SIG-M5 treated with dmso at 0.1 percent for 504 hours (cell line): ENCODE results near the gene SUSD3.
A peak's percentile ranks its signal among the peaks of the same experiment; 100 is the strongest.

Source experiments
- DNase-seq: peaks from one replicate; lab custom pipeline; 2025; ENCODE audit not compliant: unreplicated experiment; lab: John Stamatoyannopoulos, UW

The SUSD3 gene

DNA sequence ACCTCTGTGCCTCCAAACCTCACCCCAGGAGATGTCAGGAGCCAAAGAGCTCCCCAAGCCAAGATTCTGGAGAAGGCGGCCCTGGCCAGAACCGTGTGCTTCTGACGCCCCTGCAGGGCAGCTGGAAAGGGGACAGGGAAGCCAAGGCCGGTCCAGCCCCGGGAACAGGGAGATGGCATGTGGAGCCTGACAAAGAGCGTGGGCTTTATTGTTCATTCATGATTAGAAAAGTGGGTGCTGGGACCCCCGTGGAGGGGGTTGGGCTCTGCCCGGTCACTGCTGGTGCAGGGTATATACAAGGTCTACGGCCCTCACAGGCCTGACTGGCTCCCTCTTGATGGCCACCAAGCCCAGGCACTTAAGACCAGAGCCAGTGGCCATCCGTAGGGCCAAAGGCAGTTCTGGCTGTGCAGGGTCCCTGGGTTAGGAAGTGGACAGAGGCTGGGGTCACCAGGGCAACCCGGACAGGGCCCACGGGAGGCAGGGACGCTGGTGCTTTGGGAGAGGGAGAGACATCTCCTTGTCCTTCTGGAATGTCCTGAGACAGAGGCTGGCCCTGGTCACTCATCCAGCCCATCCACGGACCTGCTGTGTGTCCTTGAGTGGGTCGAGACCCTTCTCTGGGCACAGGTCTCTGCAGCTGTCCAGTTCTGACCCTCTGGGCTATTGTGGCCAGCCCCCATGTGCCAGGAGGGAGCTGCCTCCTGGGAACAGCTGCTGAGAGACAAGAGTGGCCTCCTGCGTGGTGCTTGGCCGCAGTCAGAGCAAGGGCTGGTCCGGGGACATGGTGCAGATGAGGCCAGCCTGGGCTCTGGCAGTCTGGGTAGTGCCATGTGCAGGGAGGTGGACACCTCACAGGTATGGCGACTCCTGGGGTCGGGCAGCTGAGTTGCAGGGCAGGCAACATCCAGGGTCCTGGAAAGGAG lies 63.1 kb downstream of the SUSD3 start:
- no peak for DNase-seq

DNA sequence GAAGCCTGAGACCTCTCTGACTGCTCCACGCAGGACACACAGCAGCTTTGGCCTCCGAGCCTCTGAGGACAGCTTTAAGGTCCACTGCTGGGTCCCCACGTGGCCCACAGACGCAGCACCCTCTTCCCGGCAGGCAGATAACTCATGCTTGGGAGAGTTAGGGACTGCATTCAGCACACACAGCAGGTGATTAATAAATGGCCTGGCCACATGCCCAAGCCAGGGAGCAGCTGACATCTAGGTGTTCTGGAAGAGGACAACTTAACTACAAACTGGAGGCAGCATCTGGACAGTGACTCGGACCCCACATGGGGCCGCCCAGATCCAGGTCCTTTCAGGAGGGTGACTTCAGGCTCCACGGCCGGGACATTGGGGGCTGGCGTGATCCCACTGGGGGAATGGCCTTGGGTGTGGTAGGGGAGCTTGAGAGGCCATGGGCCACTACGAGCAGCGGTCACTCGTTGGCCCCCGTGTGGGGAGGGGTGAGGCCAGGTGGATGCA lies 64.3 kb downstream of the SUSD3 start:
- no peak for DNase-seq

- DNase-seq = no peak
Observed at GRCh38 chr9:93123561-93124283, 65.2 kb downstream of the SUSD3 start.

GRCh38 chr9:93124793-93125192 lies 66.3 kb downstream of the SUSD3 start:
- DNase-seq = no peak

DNA sequence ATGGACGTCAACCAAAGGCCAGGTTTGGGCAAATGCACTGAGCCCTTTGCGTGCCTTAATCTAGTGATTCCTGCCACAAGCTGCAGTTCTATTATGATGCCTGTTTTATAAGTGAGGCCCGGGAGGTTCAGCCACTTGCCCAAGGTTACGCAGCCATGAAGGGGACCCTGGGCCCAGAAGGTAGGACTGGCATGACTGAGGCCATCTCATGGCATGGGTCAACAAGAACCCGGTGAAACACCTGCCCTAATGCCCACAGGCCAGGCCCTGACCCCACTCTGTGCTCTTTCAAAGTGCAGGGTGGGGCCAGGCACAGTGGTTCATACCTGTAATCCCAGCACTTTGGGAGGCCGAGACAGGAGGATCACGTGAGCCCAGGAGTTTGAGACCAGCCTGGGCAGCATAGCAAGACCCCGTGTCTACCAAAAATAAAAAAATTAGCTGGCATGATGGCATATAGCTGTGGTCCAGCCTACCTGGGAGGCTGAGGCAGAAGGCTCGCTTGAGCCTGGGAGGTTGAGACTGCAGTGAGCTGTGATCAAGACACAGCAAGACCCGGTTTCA lies 66.9 kb downstream of the SUSD3 start:
- DNase-seq = no peak

DNA sequence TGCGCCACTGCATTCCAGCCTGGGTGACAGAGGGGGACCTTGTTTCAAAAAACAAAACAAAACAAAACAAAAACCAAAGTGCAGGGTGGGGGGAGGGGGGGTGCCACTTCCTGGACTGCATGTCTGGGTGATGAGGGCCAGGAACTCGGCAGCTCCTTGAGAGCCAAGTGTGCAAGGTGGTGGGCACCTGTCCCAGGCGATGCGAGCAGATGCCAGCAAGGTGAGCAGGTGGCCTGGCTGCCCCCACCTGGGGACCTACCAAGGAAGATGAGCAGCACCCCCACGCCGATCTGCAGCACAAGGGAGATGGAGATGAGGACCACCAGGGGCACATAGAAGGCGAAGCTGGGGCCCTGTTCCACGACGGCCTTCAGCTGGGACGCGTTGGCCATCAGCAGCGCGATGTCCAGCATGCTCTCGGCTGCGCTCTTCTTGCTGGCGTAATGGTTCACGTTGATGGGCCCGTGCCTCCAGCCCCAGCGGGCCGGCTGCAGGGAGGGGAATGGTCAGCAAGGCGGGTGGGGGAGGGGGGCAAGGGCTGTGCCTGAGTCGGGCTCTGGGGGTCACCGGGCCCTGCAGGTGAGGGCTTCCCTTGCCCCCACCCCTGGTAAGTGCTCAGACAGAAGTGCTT lies 67.8 kb downstream of the SUSD3 start:
- no peak for DNase-seq

DNA sequence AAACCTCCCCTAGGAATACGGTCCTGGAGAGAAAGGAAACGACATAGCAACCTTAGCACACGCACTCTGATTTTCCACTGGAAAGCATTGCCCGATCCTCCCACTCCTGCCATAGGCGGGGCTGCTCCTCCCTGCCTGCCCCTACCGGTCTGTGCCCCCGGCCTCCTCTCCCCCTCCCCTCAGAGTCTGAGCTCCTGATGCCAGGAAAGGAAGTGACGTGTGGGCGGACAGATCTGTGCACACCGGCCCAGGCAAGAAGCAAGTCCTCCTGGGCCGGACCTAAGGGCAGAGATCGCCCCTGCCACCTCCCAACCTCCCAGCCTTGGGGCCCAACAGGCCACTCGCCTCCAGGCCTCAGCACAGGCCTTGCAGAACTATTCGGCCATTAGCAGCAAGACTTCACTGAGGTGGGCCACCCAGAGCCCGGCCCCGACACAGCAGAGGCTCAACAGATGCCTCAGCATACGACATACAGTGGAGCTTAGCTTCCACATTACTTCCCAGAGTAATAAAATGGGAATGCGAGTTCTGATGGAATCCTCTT lies 68.4 kb downstream of the SUSD3 start:
- DNase-seq = no peak

- DNase-seq = no peak
Observed at GRCh38 chr9:93127395-93127911, 69.0 kb downstream of the SUSD3 start.

- no peak for DNase-seq
Observed at GRCh38 chr9:93128011-93128714, 69.7 kb downstream of the SUSD3 start.

DNA sequence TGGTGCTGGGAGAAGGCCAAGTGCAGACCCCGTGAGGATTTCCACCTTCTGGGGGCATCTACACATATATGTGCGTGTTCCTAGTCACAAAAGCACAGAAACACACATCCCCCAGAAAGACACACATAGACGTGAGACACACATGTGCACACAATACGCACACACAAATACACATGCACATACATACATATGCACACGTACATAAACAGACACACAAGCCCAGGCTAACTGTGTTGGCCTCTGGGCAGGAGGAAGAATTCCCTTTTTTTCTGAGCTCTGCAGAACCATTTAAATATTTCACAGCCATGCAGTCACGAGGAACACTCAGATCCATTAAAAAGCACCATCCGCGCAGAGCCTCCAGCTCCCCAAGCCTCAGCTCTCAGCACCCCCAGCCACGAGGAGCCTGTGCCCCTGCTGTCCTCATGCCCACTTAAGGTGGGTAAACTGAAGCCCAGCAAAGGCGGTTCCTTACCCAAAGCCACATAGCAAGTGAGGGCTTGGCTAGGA lies 70.3 kb downstream of the SUSD3 start:
- no peak for DNase-seq

- no peak for DNase-seq
Observed at GRCh38 chr9:93129286-93129685, 70.8 kb downstream of the SUSD3 start.

- DNase-seq = no peak
Observed at GRCh38 chr9:93129691-93130500, 71.4 kb downstream of the SUSD3 start.

GRCh38 chr9:93130861-93131481 lies 72.5 kb downstream of the SUSD3 start:
- DNase-seq = no peak

DNA sequence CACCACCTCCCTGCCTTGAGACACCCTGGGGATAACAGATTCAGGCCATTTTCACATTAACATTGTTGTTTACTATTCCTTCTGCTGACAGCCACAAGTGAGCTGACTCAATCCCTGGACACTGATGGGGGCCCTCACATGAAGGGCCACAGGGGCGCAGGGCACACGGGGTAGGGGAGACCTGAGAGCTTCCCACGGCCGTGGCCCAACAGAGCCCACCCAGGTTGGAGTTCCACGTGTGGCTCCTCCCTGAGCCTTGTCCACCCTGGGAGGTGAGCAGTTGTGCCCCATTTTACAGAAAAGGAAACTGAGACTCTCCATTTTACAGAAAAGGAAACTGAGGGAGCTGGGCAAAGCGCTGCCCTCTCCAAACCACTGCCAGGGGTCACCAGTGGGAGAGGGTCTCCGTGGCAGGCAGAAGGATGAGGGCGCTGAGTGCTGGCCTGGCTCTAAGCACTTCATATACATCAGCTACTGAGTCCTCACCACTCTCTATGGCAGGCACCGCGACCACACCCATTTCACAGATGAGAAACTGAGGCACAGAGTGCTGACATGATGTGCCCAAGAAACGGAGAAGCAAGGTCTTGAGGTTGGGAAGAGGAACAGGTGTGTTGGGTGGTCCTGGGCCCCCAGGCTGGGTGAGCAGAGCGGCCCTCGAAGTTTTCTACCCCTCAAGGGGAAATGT lies 73.2 kb downstream of the SUSD3 start:
- no peak for DNase-seq

DNA sequence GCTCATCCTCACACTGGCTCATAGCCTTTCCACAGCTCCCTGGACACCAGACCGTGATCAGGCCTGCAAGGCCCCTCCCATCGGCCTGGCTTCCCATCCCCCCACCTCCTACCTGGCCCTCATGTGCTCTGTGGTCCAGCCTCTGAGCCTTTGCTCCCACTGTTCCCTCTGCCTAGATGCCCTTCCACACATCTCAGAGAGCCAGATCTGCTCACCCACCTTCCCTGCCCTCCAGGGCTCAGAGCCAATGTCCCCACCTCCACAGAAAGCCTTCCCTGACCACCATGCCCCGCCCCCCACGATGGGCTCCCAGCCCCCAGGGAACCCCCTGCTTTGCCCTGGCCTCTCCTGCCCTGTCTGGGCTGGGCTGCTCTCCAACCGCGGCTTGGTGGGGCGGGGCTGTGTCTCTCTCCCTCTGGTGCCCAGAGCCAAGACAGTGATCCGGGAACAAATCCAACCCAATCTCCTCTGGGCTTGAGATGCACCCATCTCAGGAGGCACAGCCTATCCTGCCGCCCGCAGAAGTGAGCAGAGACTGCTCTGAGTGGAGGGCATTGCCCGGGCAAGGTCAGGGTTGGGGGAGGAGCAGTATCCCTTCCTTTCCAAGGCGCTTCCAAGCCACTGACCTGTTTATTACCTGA lies 73.9 kb downstream of the SUSD3 start:
- DNase-seq = no peak

DNA sequence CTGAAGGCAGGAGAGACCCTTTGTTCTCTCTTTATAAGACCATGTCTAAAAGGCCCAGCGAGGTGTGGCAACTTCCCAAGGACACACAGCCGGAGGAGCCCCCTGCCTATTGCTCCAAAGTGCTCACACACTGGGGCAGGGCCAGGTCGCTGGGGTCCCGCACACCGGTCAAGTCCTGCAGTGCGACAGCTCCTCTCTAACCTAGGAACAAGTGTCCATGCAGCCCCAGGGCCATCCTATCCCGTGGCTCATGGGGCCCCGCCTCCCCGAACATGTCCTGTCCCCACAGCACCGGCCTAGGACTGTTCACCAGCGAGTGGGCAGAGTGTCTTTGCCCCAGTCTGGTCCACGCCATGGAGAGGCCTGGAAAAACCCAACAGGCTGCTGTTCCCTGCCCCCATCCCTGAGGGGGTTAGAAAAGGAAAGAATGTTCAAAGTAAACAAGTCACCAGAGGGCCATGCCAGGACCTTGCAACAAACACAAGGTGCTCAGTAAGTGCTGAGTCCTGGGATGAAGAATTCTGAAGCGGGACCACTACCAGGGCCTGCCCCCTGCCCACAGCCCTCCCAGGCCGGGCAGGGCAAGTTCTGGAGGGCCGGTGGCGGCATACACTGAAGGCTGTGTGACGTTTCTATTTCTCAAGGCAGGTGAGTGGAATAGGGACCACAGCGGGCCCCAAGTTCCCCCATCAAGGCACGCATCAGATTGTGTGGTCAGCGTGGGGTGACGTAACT lies 74.6 kb downstream of the SUSD3 start:
- DNase-seq = peak; percentile 56

DNA sequence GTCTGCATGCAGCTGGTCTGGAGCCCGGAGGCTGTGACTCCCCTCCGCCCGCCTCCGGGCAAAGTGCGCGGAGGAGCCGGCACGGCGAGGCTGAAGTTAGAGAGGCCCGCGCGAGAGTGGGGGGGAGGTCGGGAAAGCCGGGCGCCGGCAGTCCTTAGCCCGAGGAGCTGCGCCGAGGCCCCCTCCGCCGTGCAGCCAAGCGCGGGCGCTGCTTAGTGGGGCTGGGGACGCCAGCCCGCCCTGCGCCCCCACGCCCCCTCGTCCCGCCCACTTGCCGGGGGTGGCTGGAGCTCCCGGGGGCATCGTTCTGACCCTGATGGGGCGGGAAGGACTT lies 75.1 kb downstream of the SUSD3 start:
- no peak for DNase-seq
